HepG2 (cell line): ENCODE measurements around the gene SAMM50. TPM values are rescaled to one million over a fixed set of nuclear protein-coding genes. Genes with fewer than 3 reads are reported as not detected.

Source experiments
- ATF7-NPFF ChIP-seq: sonication (generic); formaldehyde crosslinking; IDR thresholded peaks from 2 replicates; pipeline ENCODE4 v1.8.1; 2023; ENCODE audit warnings: mild to moderate bottlenecking, low read depth, missing genetic modification reagents, moderate library complexity
- CBX5 ChIP-seq: sonication (generic); formaldehyde crosslinking; IDR thresholded peaks from 2 replicates; pipeline ENCODE4 v1.4.0; 2020; ENCODE audit warnings: missing genetic modification reagents, borderline replicate concordance
- CC2D1A ChIP-seq: sonication (generic); formaldehyde crosslinking; IDR thresholded peaks from 2 replicates; pipeline ENCODE4 v1.8.1; 2023; ENCODE audit warnings: mild to moderate bottlenecking, missing genetic modification reagents
- CCDC6 ChIP-seq: sonication (generic); formaldehyde crosslinking; IDR thresholded peaks from 2 replicates; pipeline ENCODE4 v1.8.1; 2022; ENCODE audit warnings: mild to moderate bottlenecking, missing genetic modification reagents, moderate library complexity
- DNMT1 ChIP-seq: sonication (generic); formaldehyde crosslinking; IDR thresholded peaks from 2 replicates; pipeline ENCODE4 v1.5.1; 2020; ENCODE audit warnings: mild to moderate bottlenecking, missing genetic modification reagents
- HES4 ChIP-seq: sonication (generic); formaldehyde crosslinking; IDR thresholded peaks from 2 replicates; pipeline ENCODE4 v1.9.0; 2021; ENCODE audit warnings: mild to moderate bottlenecking, missing genetic modification reagents, borderline replicate concordance
- IRX3 ChIP-seq: sonication (generic); formaldehyde crosslinking; IDR thresholded peaks from 2 replicates; pipeline ENCODE4 v1.8.1; 2023; ENCODE audit warnings: mild to moderate bottlenecking, low read depth, missing genetic modification reagents, borderline replicate concordance
- MAF1 ChIP-seq: sonication (generic); formaldehyde crosslinking; IDR thresholded peaks from 2 replicates; pipeline ENCODE4 v1.5.0; 2020; ENCODE audit warnings: missing genetic modification reagents, borderline replicate concordance
- MTA1 ChIP-seq: sonication (generic); formaldehyde crosslinking; IDR thresholded peaks from 2 replicates; pipeline ENCODE4 v1.4.0; 2020; ENCODE audit warnings: missing genetic modification reagents, mild to moderate bottlenecking, borderline replicate concordance
- MYC ChIP-seq: sonication (generic); formaldehyde crosslinking; IDR thresholded peaks from 2 replicates; pipeline ENCODE4 v1.9.0; 2021; ENCODE audit warnings: missing genetic modification reagents, borderline replicate concordance
- NAIF1 ChIP-seq: sonication (generic); formaldehyde crosslinking; IDR thresholded peaks from 2 replicates; pipeline ENCODE4 v1.5.0; 2020; ENCODE audit warnings: mild to moderate bottlenecking, missing genetic modification reagents, borderline replicate concordance
- PCBP1 ChIP-seq: fragments of 200-400 bp; formaldehyde crosslinking; IDR thresholded peaks from 2 replicates; pipeline ENCODE4 v1.6.1; 2017; ENCODE audit warnings: mild to moderate bottlenecking, low read depth, low read length, borderline replicate concordance
- RORA ChIP-seq: sonication (generic); formaldehyde crosslinking; IDR thresholded peaks from 2 replicates; pipeline ENCODE4 v1.5.0; 2020; ENCODE audit warnings: mild to moderate bottlenecking, missing genetic modification reagents, moderate library complexity
- SMC3 ChIP-seq: IDR thresholded peaks from 2 replicates; pipeline ENCODE4 v1.6.1; 2011; ENCODE audit warnings: low read length, improper control_type of control experiment
- SOX13 ChIP-seq, 3 experiments: fragments of 450-650 bp in 1 of 3; sonication (generic) in 1 of 3; formaldehyde crosslinking in 1 of 3; IDR thresholded peaks in 2 of 3; conservative IDR thresholded peaks in 1 of 3; 2 replicates each; pipeline versions ENCODE4 v1.5.0 to v1.6.1; 2016 to 2020; ENCODE audit warnings: antibody characterized with exemption in 1 of 3, mild to moderate bottlenecking in 1 of 3, missing compliant biosample characterization in 1 of 3, missing genetic modification reagents in 1 of 3, moderate library complexity in 1 of 3
- XRCC5 ChIP-seq: fragments of 200-400 bp; formaldehyde crosslinking; optimal IDR thresholded peaks from 2 replicates; pipeline ENCODE3; 2017; ENCODE audit warnings: mild to moderate bottlenecking, low read length
- ZNF549 ChIP-seq: sonication (generic); formaldehyde crosslinking; IDR thresholded peaks from 2 replicates; pipeline ENCODE4 v1.5.0; 2020; ENCODE audit warnings: missing genetic modification reagents
- polyA plus RNA-seq, 8 experiments: library from polyadenylated mRNA; depleted of rRNA in 3 of 8; stranded (reverse) in 7 of 8; unstranded in 1 of 8; fragments of >200 nt; fragmentation: Illumina TruSeq in 4 of 8; extraction: Trizol in 4 of 8; gene quantifications; 2 replicates each; pipeline versions ENCODE4 v1.2.1 to v1.2.3, GENCODE V29; 2011 to 2016; ENCODE audit warnings: low read depth in 4 of 8, missing spikeins in 1 of 8, mixed read lengths in 1 of 8; ENCODE audit not compliant: insufficient read depth in 1 of 8
- total RNA-seq, 5 experiments: library from RNA; depleted of rRNA; stranded (reverse); fragments of >200 nt; fragmentation: Illumina TruSeq; extraction: Trizol; gene quantifications; 2 replicates each; pipeline ENCODE4 v1.2.3, GENCODE V29; 2016; ENCODE audit warnings: low read depth in 1 of 5
- TF ChIP-seq, protein P1 (sequence below): sonication (generic); formaldehyde crosslinking; IDR thresholded peaks from 2 replicates; pipeline ENCODE4 v1.4.0; 2020; ENCODE audit warnings: missing genetic modification reagents, borderline replicate concordance
- TF ChIP-seq, protein P2 (sequence below): sonication (generic); formaldehyde crosslinking; IDR thresholded peaks from 2 replicates; pipeline ENCODE4 v1.5.1; 2020; ENCODE audit warnings: mild to moderate bottlenecking, missing genetic modification reagents, moderate library complexity
- TF ChIP-seq, protein P3 (sequence below): IDR thresholded peaks from 2 replicates; pipeline ENCODE4 v1.6.1; 2012; ENCODE audit warnings: low read depth, low read length, improper control_type of control experiment
- TF ChIP-seq, protein P4 (sequence below): sonication (generic); formaldehyde crosslinking; IDR thresholded peaks from 2 replicates; pipeline ENCODE4 v1.4.0; 2020; ENCODE audit warnings: mild to moderate bottlenecking, missing genetic modification reagents

SAMM50 gene
- total and polyA plus RNA-seq, 2 of the 13 experiments (the other 11 are each of a cell fraction or from before 2014, with no cell fraction given) = 34.7 to 63.4 TPM

DNA sequence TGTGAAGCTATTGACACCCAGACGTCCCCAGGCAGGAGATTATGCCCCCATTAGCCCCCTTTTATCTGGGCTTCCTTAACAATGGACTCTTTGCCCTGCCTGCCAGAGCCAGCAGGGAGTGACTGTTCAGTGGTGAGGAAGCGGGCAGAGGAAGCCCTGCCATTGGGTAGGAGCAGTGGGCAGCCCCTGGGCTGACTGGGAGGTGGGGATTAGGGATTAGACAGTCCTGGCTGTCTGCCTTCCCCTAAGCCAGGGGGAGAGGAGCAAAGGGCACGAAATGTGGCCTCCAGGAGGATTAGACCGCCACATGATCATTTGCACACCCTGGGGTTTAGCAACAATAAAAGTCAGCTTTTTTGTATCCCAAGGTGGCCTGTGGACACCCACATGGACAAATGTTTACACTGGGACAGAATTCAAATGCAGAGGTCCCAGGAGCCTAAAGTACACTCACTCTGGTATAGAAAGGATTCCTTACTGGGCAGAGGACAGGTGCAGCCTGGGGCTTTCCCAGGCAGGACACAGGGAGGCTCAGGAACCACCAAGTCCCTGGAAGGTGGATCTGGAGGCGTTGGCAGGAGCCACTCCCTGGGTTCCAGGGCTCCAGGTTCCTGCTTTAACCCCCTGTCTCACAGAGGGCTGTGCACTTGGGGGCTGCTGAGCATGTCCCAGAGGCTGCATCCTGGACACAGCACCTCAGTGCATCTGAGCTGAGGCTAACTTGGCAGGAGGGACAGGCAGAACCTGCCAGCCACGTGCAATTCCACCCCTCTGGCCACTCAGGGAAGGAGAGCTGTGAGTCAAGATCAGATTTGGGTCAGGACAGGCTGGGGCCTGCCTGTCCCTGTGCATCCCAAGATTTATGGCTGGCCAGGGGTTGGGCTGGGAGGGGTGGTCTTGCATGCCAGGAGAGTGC is 29.6 kb upstream of the SAMM50 start (continued):
- TF ChIP-seq NAIF1 (CRISPR knock-in tag) = no peak
- TF ChIP-seq HES4 (CRISPR knock-in tag) = no peak
- TF ChIP-seq CBX5 = no peak
- no peak for TF ChIP-seq IRX3 (CRISPR knock-in tag)
- TF ChIP-seq ZNF549 = no peak
- no peak for TF ChIP-seq MAF1
- TF ChIP-seq RORA = no peak
- TF ChIP-seq, protein P1, sequence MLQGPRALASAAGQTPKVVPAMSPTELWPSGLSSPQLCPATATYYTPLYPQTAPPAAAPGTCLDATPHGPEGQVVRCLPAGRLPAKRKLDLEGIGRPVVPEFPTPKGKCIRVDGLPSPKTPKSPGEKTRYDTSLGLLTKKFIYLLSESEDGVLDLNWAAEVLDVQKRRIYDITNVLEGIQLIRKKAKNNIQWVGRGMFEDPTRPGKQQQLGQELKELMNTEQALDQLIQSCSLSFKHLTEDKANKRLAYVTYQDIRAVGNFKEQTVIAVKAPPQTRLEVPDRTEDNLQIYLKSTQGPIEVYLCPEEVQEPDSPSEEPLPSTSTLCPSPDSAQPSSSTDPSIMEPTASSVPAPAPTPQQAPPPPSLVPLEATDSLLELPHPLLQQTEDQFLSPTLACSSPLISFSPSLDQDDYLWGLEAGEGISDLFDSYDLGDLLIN (CRISPR knock-in tag) = no peak
- TF ChIP-seq CCDC6 (CRISPR knock-in tag) = no peak
- no peak for TF ChIP-seq ATF7-NPFF (CRISPR knock-in tag)
- peak; percentile 91 for TF ChIP-seq XRCC5
- TF ChIP-seq, protein P2, sequence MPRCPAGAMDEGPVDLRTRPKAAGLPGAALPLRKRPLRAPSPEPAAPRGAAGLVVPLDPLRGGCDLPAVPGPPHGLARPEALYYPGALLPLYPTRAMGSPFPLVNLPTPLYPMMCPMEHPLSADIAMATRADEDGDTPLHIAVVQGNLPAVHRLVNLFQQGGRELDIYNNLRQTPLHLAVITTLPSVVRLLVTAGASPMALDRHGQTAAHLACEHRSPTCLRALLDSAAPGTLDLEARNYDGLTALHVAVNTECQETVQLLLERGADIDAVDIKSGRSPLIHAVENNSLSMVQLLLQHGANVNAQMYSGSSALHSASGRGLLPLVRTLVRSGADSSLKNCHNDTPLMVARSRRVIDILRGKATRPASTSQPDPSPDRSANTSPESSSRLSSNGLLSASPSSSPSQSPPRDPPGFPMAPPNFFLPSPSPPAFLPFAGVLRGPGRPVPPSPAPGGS (CRISPR knock-in tag) = peak; percentile 30; the same call in 1 of the 2 replicates
- TF ChIP-seq, protein P3, sequence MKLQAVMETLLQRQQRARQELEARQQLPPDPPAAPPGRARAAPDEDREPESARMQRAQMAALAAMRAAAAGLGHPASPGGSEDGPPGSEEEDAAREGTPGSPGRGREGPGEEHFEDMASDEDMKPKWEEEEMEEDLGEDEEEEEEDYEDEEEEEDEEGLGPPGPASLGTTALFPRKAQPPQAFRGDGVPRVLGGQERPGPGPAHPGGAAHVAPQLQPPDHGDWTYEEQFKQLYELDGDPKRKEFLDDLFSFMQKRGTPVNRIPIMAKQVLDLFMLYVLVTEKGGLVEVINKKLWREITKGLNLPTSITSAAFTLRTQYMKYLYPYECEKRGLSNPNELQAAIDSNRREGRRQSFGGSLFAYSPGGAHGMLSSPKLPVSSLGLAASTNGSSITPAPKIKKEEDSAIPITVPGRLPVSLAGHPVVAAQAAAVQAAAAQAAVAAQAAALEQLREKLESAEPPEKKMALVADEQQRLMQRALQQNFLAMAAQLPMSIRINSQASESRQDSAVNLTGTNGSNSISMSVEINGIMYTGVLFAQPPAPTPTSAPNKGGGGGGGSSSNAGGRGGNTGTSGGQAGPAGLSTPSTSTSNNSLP = peak; percentile 79; the same call in 1 of the 2 replicates
- TF ChIP-seq CC2D1A (CRISPR knock-in tag) = no peak
- no peak; the same call in 1 of the 2 replicates for TF ChIP-seq SMC3
- peak; percentile 54; the same call in 1 of the 2 replicates for TF ChIP-seq MTA1 (CRISPR knock-in tag)
- peak; percentile 84; the same call in 1 of the 2 replicates for TF ChIP-seq SOX13 (IDR thresholded peaks at IDR 0.05)
- TF ChIP-seq SOX13 (CRISPR knock-in tag; conservative IDR thresholded peaks at IDR 0.05 in 1 of 2, IDR thresholded peaks at IDR 0.05 in 1 of 2) = peak in 1 of 2 experiments; percentile 88; a peak in 2 of 4 replicates
- no peak for TF ChIP-seq DNMT1 (CRISPR knock-in tag)
- TF ChIP-seq MYC = peak; percentile 80
- TF ChIP-seq PCBP1 = no peak
- TF ChIP-seq, protein P4, sequence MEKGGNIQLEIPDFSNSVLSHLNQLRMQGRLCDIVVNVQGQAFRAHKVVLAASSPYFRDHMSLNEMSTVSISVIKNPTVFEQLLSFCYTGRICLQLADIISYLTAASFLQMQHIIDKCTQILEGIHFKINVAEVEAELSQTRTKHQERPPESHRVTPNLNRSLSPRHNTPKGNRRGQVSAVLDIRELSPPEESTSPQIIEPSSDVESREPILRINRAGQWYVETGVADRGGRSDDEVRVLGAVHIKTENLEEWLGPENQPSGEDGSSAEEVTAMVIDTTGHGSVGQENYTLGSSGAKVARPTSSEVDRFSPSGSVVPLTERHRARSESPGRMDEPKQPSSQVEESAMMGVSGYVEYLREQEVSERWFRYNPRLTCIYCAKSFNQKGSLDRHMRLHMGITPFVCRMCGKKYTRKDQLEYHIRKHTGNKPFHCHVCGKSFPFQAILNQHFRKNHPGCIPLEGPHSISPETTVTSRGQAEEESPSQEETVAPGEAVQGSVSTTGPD (CRISPR knock-in tag) = no peak
